GM12874 (cell line): ENCODE measurements around the gene ALG11.

Source experiments
- CTCF ChIP-seq: IDR thresholded peaks from 2 replicates; pipeline ENCODE4 v1.5.1; 2011; ENCODE audit warnings: low read depth, mild to moderate bottlenecking, control low read depth, low read length, moderate library complexity; ENCODE audit not compliant: insufficient read depth

Gene ALG11

DNA sequence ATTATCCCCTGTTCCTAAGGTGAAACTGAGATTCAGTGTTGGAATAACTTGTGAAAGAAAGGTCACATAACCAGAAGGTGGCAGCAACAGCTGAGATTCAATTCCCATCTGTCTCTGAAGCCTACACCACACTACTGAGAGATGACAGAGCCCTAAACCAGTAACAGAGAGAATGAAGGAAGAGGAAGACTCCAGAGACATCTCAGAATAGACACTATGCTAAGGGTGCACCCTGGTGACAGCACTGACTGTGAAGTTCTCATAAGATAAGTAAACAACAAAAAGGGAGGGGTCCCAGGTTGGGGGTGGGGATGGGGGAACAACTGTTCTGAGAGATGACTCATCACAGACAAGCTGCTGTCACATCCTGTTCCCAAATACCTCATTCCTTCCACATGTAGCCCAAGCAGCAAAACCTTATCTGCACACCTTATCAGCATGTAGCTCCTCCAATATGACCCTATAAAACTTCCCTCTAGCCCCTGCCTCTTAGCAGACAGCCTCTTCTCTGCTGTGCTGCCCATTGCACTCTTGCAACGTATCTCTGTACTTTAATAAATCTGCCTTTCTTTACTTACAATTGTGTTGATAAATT, 58.8 kb downstream of the ALG11 start:
- TF ChIP-seq CTCF, result no peak
